ENCODE data around the gene FBXL15.

The FBXL15 gene

DNA sequence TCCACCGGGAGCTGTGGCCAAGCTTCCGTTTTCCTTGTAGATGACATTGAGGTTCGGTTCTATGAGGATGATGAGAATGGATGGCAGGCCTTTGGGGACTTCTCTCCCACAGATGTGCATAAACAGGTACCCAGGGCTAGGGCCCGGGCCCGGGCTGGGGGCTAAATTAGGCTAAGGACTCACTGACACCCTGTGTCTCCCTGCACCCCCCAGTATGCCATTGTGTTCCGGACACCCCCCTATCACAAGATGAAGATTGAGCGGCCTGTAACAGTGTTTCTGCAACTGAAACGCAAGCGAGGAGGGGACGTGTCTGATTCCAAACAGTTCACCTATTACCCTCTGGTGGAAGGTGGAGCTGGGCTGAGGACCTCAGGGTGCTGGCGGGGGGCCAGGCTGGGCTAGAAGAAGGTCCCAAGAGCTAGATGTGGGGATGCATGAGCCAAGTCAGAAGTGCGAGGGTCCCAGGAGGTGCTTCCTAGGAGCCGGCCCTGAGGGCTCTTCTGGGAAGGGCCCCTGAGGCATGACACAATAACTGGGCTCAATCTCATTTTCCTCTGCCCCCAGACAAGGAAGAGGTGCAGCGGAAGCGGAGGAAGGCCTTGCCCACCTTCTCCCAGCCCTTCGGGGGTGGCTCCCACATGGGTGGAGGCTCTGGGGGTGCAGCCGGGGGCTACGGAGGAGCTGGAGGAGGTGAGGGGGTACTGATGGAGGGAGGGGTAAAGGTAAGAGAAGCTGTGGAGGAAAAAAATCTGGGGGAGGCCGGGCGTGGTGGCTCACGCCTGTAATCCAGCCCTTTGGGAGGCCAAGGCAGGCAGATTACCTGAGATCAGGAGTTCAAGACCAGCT is 22.2 kb upstream of the FBXL15 start:
- no peak for DNase-seq (ENCODE audit: low read depth in 2 of 2)

DNA sequence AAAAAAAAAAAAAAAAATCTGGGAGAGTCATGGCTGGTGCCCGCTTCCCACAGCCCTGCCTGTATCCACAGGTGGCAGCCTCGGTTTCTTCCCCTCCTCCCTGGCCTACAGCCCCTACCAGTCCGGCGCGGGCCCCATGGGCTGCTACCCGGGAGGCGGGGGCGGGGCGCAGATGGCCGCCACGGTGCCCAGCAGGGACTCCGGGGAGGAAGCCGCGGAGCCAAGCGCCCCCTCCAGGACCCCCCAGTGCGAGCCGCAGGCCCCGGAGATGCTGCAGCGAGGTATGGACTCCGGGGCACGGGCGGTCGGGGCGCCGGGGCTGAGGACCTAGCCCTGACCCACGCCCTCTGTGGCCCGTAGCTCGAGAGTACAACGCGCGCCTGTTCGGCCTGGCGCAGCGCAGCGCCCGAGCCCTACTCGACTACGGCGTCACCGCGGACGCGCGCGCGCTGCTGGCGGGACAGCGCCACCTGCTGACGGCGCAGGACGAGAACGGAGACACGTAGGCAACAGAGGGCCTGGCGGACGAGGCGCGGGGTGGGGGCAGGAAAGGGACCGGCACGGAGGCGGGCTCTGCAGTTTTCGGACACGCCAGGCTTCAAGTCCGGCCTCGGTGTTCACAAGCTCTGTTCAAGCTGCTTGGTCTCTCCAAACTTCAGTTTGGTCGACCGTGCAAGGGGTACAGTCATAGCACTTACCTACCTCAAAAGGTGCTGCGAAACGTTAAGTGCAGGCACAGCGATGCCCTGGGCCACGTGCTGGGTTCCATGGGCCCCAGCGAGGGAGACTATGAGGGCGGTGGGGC is 21.2 kb upstream of the FBXL15 start:
- DNase-seq (ENCODE audit: low read depth in 2 of 2), result peak; percentile 71 to 82

GRCh38 chr10:102400076-102400475 is 20.6 kb upstream of the FBXL15 start:
- DNase-seq (ENCODE audit: low read depth in 2 of 2), result no peak

DNA sequence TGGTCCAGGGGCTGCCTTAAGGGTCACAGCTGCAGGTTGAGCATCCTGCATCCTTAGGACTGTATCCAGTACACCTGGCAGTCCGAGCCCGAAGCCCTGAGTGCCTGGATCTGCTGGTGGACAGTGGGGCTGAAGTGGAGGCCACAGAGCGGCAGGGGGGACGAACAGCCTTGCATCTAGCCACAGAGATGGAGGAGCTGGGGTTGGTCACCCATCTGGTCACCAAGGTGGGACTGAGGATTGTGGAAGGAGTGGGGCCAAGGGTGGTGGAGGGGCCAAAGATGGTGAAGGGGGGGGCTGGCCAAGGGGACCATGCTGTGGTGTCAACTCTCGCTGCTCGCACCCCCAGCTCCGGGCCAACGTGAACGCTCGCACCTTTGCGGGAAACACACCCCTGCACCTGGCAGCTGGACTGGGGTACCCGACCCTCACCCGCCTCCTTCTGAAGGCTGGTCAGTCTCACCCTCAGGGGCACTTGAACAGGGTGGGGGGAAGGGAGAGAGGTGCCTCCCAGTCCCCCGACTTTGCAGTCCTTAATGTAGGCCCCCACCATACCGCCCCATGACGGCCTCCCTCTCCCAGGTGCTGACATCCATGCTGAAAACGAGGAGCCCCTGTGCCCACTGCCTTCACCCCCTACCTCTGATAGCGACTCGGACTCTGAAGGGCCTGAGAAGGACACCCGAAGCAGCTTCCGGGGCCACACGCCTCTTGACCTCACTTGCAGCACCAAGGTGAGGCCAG is 19.9 kb upstream of the FBXL15 start:
- DNase-seq (ENCODE audit: low read depth in 2 of 2), result no peak

GRCh38 chr10:102401342-102401654 is 19.3 kb upstream of the FBXL15 start:
- DNase-seq (ENCODE audit: low read depth in 2 of 2), result no peak

- DNase-seq (ENCODE audit: low read depth in 2 of 2), result no peak
Measured at GRCh38 chr10:102401735-102402511, 18.7 kb upstream of the FBXL15 start.

- no peak for DNase-seq (ENCODE audit: low read depth in 2 of 2)
Measured at GRCh38 chr10:102402512-102402896, 18.1 kb upstream of the FBXL15 start.

GRCh38 chr10:102403115-102403514 is 17.5 kb upstream of the FBXL15 start:
- no peak for DNase-seq (ENCODE audit: low read depth in 2 of 2)

GRCh38 chr10:102404361-102405107 is 16.1 kb upstream of the FBXL15 start:
- no peak for DNase-seq (ENCODE audit: low read depth in 2 of 2)

DNA sequence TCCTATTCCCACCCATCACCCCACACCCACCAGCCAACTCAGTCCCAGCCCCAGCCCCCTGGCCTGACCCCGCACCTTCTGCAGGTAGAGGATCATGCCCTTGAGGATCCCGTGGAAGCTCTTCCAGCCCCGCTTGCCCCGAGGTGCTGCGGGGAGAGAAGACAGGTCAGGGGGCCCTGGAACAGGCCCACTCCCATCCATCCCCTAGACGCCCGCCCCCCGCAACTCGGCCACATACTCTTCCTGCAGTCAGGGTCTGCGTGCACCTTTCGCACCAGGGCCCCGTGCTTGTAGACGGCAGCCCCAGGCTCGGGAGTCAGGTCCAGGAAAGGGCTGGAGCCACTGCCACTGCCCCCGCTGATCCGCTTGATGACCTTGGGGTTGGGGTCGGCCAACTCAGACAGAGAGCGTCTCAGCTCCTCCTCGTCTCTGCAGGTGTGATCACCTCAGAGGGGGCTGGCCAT is 15.5 kb upstream of the FBXL15 start:
- no peak for DNase-seq (ENCODE audit: low read depth in 2 of 2)

DNA sequence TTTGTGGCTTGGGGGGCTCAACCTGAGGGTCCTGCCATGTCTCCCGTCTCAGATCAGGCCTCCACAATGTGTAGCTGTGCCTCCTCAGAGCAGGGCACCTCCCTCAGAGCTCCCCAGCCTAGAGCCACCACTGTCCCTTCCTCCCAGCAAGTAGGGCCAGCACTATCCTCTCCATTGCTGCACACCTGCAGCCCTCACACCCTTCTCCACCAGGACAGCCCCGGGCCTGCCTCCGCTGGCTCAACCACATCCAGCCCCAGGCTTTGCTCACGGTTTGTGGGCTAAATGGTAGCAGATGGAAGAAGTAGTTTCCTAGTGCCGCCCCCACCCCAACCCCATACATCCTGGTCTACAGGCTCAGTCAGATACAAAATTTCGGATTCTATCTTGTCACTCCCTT is 15.0 kb upstream of the FBXL15 start:
- no peak for DNase-seq (ENCODE audit: low read depth in 2 of 2)

DNA sequence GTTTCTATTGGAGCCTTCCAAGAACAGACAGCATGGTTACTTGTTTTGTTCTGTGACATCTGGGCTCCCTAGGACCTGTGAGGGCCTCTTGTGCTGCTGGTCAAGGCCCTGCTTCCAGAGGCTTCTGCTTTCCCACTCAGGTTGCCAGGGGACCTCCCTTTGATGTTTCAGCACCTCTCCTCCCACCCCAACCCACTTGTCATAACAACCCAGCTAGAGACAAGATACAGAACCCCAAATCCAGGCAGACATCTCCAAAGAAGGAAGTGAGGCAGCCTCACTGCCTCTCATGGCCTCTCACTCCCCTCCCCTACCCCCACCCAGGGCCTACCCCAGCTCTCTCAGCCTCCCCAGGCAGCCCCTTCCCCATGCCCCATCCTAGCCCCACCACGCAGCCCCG is 13.8 kb upstream of the FBXL15 start:
- DNase-seq (ENCODE audit: low read depth in 2 of 2), result no peak

- no peak for DNase-seq (ENCODE audit: low read depth in 2 of 2)
Measured at GRCh38 chr10:102407425-102408130, 13.1 kb upstream of the FBXL15 start.

DNA sequence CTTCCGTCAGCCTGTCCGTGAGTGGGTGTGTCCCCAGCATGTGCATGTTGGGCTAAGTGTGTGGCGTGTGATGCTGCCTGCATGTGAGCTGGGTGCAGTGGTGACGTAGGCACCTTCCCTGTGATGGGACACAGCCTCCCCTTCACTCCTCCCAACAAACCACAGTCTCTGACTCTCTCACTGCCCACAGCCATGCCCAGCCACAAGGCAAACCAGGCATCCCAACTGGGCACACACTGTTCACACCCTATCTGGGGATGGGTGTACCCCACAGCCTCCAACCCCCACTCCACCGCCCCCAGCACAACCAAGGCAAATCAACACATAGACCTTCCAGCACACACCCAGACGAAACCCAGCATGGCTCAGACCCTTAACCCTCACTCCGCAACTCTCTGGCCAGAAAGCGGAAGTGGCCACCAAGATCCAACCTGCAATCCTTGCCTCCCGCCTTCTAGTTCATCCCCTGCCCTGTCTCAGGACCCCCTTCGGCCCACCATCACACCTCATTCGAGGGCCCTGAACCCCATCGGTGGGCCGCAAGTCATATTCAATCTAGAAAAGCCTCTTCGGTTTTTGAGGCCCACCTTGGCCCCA is 12.4 kb upstream of the FBXL15 start:
- no peak for DNase-seq (ENCODE audit: low read depth in 2 of 2)

- peak; percentile 61 to 80 for DNase-seq (ENCODE audit: low read depth in 2 of 2)
Measured at GRCh38 chr10:102408728-102409603, 11.7 kb upstream of the FBXL15 start.

DNA sequence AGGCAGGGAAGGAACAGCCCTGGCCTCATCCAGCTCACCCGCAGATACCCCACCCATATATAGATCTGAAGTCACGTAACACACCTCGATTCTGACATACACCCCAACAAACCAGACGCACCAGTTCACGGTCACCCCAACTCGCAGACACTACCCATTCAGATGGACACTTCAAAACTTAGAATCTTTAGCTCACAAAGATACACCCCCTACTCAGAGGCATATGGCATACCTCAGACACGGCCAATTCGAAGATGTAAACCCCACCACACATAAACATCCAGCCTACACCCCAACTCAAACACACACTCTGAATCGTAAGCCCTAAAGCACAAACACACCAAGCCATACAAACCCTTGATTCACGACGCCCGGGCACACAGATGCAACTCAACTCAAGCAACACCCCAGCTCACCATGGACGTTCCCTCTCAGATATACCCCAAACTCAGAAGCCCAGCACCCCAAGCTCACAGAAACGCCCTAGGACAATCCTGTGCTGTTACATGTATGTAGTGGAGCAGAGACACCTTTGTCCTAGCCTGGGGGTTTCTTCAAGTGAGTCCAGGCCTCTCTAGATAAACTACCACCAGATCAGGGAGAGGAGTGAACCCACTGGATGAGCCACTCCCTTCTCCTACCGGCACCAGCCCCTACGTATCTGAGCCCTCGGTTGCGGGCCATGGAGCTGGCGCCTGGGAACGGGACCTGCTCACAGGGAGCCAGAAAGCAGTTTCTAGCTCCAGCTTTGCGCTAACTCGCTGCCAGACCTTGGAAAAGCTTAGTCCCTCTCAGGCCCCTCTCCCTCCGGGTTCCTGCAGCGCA is 10.8 kb upstream of the FBXL15 start:
- DNase-seq (ENCODE audit: low read depth in 2 of 2), result no peak

DNA sequence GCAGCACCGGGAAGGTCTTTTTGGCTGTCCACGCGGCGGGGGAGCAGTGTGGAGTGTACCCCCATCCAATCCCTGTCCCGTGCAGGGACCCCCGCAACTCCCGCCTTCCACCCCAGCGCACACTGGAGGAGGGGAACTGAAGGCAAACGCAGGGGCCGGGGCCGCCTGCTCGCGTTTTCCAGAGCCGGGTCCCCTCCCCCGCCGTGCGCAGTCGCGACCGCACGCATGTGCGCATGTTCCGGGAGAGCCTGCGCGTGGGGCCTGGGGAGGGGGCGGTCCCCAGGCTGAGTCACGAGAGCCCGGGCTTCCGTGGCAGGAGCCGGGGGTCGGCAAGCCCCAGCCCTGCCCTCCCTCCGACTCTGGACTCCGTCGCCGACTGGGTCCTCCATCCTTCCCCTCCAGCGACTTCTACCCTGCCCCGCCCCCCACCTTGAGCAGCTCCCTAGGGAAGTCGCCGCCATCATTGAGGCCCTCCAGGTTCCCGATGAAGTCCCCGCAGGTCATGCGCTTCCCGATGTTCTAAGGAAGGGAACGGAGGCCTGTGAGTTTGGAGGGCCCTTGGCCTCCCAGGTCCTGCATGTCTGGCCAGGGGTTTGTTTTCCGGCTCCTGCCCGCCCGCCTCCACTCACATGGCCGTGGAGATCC is 10.1 kb upstream of the FBXL15 start:
- DNase-seq (ENCODE audit: low read depth in 2 of 2), result peak in 1 of 2 donors; percentile 64

Measured in stimulated activated CD4-positive, alpha-beta T cell treated with anti-CD3 and anti-CD28 coated beads, Interleukin-15, amount 100 ng/mL, for 48 hours (primary cell).